Mucosa of gallbladder (tissue), 1 donor: Measurements from ENCODE around the gene RLN3. TPM values are rescaled to one million over a fixed set of nuclear protein-coding genes. Genes with fewer than 3 reads are reported as not detected.

Source experiments
- DNase-seq: peaks from one replicate; pipeline ENCODE4 v3.0.0-alpha.2; 2020; ENCODE audit warnings: low spot score
- total RNA-seq: library from RNA; stranded (reverse); gene quantifications from one replicate; pipeline ENCODE4 v1.2.1, GENCODE V29; 2021
- donor health status: DM: no; HTN: no; CAD: no.

Gene RLN3
- total RNA-seq, 1 donor from 2014 or later, result not detected

DNA sequence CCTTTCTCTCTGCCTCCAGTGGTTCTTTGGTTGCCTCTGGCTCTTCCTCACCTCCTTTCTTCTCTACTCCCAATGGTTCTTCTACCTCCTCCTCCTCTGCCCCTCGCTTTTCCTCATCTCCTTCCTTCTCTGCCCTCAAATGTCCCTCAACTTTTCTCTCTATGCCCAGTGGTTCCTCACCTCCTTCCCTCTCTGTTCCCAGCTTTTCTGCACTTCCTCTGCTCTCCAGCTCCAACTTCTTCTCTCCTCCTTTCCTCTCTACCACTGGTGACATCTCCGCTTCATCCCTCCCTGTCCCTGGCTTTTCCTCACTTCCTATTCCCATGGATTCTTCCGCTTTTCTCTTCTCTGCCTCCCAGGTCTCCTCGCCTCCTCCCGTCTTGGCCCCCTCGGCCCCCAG lies 26.2 kb downstream of the RLN3 start:
- no peak for DNase-seq

- no peak for DNase-seq
These were observed 26.8 kb downstream of the RLN3 start for GRCh38 chr19:14054721-14055120.

- no peak for DNase-seq
These were observed 27.4 kb downstream of the RLN3 start for GRCh38 chr19:14055396-14055795.

- DNase-seq, result no peak
These were observed 28.2 kb downstream of the RLN3 start for GRCh38 chr19:14056069-14056666.

GRCh38 chr19:14056741-14057356 lies 28.9 kb downstream of the RLN3 start:
- DNase-seq, result no peak

- DNase-seq, result no peak
These were observed 30.5 kb downstream of the RLN3 start for GRCh38 chr19:14058182-14059092.

- no peak for DNase-seq
These were observed 31.1 kb downstream of the RLN3 start for GRCh38 chr19:14059093-14059480.

DNA sequence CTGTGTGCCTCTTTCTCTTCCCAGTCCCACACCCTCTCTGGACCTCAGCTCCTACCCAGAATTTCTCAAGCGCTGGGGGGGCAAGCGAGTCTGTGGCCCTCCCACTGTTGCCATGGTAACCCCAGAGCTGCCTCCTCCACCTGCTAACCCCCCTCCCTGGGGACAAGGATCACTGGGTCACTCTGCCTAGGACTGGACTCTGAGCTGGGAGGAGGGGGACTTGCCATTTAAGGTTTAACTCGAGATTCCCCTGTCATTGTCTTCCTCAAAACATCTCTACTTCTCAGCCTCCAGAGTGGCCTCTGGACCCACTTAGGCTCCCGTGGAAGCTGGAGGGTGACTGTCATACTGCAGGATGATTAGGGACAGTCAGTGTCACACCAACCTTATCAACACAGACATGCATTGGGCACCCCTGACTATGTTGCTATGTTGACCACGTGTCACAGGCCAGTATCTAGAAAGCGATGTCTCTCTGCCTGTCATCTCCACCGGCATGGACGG lies 31.8 kb downstream of the RLN3 start:
- no peak for DNase-seq

GRCh38 chr19:14061081-14061749 lies 33.3 kb downstream of the RLN3 start:
- DNase-seq, result peak; percentile 48

DNA sequence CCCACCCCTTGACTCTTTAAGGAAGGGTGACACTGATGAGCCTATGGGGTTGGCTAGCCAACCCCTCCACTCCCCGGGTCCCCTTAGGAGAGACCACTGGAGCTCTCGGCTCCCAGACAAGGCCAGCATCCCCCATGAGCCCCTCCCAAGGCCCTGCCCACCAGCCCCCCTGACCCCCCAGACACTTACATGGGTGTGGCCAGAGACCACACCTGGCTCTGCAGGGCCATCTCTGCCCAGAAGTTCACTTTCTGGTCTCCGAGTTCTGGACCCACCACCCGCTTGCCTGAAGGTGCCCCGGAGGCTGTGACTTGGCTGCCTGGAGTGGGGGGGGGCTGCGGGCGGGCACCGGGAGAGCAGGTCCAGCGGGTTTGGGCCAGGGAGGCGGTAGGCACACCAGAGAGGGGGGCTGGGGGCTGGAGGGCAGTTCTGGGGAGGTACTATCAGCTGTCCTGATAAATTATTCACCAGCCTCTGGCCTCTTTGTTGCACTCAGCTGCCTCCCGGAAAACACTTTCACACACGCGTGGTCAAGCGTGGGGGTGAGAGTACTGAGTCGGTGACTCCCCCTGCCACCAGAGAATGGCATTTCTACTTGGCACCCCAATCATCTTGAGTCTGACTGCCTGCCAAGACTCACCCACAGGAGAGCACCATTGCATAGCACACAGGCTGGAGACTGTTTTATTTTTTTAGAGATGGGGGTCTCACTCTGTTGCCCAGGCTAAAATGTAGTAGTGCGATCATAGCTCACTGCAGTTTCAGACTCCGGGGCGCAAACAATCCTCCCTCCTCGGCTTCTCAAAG lies 34.0 kb downstream of the RLN3 start, which contains the start of gene PALM3:
TSS of gene PALM3 (minus strand) at position 326 of the 807 bp plus-strand sequence. CDS start at position 230, 96 bp downstream.
- DNase-seq, result peak; percentile 85

DNA sequence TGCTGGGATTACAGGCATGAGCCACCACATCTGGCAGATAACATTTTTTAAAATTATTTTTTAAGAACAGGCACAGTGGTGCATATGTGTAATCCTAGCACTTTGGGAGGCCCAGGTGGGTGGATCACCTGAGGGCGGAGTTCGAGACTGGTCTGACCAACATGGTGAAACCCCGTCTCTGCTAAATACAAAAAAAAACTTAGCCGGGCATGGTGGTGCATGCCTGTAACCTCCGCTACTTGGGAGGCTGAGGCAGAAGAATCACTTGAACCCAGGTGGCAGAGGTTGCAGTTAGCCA lies 34.6 kb downstream of the RLN3 start:
- DNase-seq, result no peak

DNA sequence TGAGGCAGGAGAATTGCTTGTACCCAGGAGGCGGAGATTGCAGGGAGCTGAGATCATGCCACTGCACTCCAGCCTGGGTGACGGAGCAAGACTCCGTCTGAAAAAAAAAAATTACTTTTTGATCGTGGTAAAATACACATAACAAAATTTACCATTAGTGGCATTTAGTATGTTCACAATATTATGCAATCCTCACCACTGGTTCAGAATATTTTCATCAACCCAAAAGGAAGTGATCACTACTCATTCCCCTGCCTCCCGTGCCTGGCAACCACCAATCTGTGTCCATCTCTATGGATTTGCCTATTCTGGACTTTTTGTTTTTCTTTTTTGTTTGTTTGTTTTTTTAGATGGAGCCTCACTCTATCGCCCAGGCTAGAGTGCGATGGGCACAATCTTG lies 35.2 kb downstream of the RLN3 start:
- no peak for DNase-seq

- DNase-seq, result no peak
These were observed 38.2 kb downstream of the RLN3 start for GRCh38 chr19:14066134-14066533.

DNA sequence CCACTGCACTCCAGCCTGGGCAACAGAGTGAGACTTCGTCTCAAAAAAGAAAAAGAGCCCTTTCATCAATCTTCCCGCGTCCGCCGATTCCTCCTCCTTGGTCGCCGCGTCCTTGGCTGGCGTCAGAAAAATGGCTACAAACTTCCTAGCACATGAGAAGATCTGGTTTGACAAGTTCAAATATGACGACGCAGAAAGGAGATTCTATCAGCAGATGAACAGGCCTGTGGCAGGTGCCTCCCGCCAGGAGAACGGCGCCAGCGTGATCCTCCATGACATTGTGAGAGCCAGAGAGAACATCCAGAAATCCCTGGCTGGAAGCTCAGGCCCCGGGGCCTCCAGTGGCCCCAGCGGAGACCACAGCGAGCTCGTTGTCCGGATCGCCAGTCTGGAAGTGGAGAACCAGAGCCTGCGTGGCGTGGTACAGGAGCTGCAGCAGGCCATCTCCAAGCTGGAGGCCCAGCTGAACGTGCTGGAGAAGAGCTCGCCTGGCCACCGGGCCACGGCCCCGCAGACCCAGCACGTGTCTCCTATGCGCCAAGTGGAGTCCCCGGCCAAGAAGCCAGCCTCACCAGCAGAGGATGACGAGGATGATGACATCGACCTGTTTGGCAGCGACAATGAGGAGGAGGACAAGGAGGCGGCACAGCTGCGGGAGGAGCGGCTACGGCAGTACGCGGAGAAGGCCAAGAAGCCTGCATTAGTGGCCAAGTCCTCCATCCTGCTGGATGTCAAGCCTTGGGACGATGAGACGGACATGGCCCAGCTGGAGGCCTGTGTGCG lies 42.5 kb downstream of the RLN3 start:
- no peak for DNase-seq

DNA sequence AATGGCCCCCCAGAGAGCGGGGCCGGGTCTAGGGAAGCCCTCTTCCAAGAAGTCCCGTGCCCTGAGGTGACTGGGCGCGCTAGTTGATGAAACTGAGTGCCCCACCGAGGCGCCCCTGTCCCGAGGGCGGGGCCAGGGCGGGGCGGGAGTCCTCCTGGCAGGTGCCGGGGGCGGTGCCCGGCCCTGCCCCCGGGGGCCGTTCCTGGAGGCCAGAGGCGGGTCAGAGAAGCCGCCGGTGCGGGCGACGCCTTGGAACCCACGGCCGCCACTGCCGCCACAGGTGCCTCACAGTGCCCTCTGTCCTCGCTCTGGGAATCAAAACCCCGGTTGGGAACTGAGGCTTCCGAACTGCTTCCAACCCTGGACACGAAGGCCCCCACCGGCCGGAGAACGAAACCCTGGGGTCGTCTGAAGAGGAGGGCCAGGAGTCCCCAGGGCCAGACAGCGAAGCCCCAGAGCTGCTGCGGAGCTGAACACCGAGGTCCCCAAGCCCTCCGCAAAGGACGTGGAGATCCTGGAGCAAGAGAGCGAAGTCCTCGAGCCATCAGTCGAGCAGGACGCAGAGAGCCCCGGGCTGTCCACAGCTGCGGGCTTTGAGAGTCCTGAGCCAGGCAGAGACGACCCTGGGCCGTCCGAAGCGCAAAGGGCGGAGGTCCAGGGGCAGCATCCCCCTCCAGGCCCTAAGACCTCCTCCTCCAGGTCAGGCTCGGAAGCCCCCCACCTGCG lies 44.8 kb downstream of the RLN3 start, which contains the start of gene MISP3:
TSS of gene MISP3 (plus strand) at position 252 of the 726 bp plus-strand sequence. CDS start 524 bp downstream, outside the sequence.
- peak; percentile 51 for DNase-seq

DNA sequence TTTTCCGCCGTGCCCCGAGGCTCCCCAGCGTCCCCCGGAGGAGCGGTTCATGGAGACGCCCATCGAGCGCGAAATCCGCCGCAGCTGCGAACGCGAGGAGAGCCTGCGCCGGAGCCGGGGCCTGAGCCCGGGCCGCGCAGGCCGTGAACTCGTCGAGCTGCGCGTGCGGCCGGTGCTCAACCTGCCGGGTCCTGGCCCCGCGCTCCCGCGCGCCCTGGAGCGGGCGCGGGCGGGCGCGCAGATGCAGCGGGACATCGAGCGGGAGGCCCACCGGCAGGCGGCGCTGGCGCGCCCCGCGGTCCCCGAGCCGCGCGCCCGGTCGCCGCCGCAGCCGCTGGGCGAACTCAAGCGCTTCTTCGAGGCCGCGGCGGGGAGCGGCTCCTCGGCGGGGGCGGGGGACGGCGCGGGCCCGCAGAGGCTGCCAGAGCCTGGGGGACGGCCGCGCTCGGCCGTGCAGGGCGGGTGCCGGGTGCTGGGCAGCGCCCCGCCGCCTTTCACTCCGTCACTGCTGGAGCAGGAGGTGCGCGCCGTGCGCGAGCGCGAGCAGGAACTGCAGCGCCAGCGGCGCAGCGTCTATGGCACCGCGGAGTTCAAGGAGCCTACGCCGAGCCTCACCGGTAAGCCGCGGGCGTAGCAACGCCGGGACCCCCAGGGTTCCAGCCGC lies 45.4 kb downstream of the RLN3 start:
- peak; percentile 68 for DNase-seq

DNA sequence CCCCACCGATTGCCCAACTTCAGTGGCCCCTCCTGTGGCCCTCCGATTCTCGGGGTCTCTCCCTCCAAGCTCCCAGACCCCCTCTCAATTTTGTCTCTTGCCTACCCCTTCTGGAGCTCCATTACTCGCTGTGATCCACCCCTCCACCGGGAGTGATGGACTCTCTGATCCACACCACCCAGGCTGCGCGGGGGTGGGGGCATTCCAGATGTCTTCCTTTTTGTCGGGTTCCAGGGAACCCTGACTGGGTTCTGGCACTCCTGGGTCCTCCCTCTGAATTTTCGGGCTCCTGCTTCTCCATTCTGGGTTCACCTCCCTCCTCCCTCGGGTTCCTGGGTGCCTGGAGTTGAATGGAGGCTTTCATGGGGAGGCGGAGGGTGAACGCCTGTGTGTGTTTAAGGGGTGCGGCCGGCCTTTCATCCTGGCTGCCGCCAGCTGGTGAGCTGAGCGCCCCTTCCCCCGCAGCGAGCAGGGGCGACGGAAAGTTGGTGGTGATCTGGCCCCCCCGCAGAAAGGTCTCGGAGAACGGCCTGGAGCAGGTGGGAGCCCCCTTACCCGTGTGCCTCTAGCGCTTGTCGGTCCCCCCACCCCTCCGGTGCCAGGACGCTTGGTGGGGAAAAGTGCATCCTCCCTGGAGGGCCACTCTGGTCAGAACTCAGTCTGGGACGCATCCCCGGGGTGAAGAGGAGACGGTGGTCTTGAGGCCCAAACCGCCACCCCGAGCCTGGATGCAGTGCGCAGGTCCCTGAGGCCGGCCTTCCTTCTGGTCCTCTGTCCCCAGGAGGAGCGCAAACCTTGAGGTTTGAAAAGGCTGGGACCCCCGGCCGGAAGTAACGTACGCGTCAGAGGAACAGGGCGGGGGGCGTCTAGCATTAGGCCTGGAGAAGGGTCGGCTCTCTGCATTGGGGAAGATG lies 46.2 kb downstream of the RLN3 start:
- no peak for DNase-seq

- no peak for DNase-seq
These were observed 50.5 kb downstream of the RLN3 start for GRCh38 chr19:14078411-14078810.
